ENCODE measurements around the gene ADGRL3.

DNA sequence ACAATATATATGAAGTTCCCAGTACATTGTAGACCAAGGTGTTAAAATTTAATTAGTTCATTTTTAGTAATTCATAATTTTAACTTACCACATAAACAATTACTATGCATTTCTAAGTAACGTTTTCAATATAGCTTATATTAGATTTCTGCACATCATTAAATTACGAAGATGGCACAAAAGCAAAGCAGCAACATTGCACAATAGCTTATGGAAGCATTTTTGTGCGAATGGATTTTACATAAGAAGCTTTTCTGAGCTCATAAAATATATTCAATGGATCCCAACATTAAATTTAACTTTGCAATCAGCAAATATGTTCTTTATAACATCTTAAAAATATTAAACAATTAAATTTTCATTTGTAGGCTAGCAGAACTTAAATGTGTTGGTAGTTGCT is 875.4 kb downstream of the ADGRL3 start:
- no peak for TF ChIP-seq CTCF (IDR thresholded peaks at IDR 0.05)
- no peak for TF ChIP-seq POLR2AphosphoS5 (IDR thresholded peaks at IDR 0.05)
- no peak for TF ChIP-seq POLR2A (IDR thresholded peaks at IDR 0.05)

Data from suprapubic skin (tissue), 4 donors.